ENCODE results near the gene PPP6R3. TPM values are rescaled to one million over a fixed set of nuclear protein-coding genes. Genes with fewer than 3 reads are reported as not detected.

The PPP6R3 gene, protein sequence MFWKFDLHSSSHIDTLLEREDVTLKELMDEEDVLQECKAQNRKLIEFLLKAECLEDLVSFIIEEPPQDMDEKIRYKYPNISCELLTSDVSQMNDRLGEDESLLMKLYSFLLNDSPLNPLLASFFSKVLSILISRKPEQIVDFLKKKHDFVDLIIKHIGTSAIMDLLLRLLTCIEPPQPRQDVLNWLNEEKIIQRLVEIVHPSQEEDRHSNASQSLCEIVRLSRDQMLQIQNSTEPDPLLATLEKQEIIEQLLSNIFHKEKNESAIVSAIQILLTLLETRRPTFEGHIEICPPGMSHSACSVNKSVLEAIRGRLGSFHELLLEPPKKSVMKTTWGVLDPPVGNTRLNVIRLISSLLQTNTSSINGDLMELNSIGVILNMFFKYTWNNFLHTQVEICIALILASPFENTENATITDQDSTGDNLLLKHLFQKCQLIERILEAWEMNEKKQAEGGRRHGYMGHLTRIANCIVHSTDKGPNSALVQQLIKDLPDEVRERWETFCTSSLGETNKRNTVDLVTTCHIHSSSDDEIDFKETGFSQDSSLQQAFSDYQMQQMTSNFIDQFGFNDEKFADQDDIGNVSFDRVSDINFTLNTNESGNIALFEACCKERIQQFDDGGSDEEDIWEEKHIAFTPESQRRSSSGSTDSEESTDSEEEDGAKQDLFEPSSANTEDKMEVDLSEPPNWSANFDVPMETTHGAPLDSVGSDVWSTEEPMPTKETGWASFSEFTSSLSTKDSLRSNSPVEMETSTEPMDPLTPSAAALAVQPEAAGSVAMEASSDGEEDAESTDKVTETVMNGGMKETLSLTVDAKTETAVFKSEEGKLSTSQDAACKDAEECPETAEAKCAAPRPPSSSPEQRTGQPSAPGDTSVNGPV
- total RNA-seq: 108 and 126 TPM in 2 replicates
- polyA plus RNA-seq: 31.5 and 57.3 TPM in 2 replicates

- no peak within 1 kb of the TSS for H2AFZ ChIP-seq
- WGBS (ENCODE audit: low lambda C conversion rate, missing lambda C conversion rate): under 1% methylated on average over 14 of the region's 92 CpGs
These were observed at the start of gene PPP6R3 for GRCh38 chr11:68460741-68461574. Gene PPP6R3 (plus strand): TSS chr11:68460752. CDS start chr11:68537665, 76,913 bp downstream.

DNA sequence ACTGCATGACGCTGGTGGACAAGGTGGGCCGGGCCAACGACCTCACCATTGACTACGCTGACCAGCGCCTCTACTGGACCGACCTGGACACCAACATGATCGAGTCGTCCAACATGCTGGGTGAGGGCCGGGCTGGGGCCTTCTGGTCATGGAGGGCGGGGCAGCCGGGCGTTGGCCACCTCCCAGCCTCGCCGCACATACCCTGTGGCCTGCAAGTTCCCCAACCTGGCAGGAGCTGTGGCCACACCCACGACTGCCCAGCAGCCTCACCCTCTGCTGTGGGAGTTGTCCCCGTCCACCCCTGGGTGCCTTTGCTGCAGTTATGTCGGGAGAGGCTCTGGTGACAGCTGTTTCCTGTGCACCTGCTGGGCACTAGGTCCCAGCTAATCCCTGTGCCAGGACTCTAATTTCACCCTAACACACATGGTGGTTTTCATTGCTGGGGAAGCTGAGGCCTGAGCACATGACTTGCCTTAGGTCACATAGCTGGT lies 49.0 kb upstream of the PPP6R3 start:
- no peak overlapping the region for H2AFZ ChIP-seq
- WGBS (ENCODE audit: low lambda C conversion rate, missing lambda C conversion rate): 89% methylated on average over 17 of the region's 17 CpGs
- no peak for DNase-seq (ENCODE audit: low spot score)

More at GRCh38 chr11:68460741-68461574, at the start of gene PPP6R3:
- Histone ChIP-seq H3K27me3 (no peaks in the 10 kb centered on the region), H3K27ac (peak within 1 kb of the TSS; percentile 91), H3K36me3 (replicated peaks; ENCODE audit: insufficient read depth, low read depth) (no peaks in the 10 kb centered on the region), H3K9me3 (ENCODE audit: low read depth) (no peaks in the 10 kb centered on the region), H3K4me3 (peak within 1 kb of the TSS; percentile 95), H3K4me1 (ENCODE audit: insufficient read depth) (peaks cover 27% of the 10 kb centered on the region), H3K9me2 (replicated peaks; ENCODE audit: insufficient read depth) (no peaks in the 10 kb centered on the region), H3K4me2 (peak within 1 kb of the TSS; percentile 91), H4K20me1 (ENCODE audit: insufficient read depth, poor library complexity, severe bottlenecking) (peaks cover 49% of the 10 kb centered on the region), H3K79me2 (peaks cover 50% of the 10 kb centered on the region)
- DNase-seq (ENCODE audit: low spot score): no peak
- TF ChIP-seq EZH2 (IDR thresholded peaks at IDR 0.05; ENCODE audit: borderline replicate concordance) (no peak), EZH2phosphoT487 (IDR thresholded peaks at IDR 0.05; ENCODE audit: low read depth, severe bottlenecking, unreplicated experiment) (no peak)
- TF ChIP-seq, protein P1, sequence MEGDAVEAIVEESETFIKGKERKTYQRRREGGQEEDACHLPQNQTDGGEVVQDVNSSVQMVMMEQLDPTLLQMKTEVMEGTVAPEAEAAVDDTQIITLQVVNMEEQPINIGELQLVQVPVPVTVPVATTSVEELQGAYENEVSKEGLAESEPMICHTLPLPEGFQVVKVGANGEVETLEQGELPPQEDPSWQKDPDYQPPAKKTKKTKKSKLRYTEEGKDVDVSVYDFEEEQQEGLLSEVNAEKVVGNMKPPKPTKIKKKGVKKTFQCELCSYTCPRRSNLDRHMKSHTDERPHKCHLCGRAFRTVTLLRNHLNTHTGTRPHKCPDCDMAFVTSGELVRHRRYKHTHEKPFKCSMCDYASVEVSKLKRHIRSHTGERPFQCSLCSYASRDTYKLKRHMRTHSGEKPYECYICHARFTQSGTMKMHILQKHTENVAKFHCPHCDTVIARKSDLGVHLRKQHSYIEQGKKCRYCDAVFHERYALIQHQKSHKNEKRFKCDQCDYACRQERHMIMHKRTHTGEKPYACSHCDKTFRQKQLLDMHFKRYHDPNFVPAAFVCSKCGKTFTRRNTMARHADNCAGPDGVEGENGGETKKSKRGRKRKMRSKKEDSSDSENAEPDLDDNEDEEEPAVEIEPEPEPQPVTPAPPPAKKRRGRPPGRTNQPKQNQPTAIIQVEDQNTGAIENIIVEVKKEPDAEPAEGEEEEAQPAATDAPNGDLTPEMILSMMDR (IDR thresholded peaks at IDR 0.05; ENCODE audit: poor library complexity): no peak

More for the DNA sequence above, 49.0 kb upstream of the PPP6R3 start:
- Histone ChIP-seq H3K4me2 (no peak overlapping the region), H3K27me3 (no peaks in the 10 kb centered on the region), H3K9me2 (replicated peaks; ENCODE audit: insufficient read depth) (no peaks in the 10 kb centered on the region), H3K27ac (no peak overlapping the region), H3K79me2 (no peaks in the 10 kb centered on the region), H4K20me1 (ENCODE audit: insufficient read depth, poor library complexity, severe bottlenecking) (no peaks in the 10 kb centered on the region), H3K36me3 (replicated peaks; ENCODE audit: insufficient read depth, low read depth) (no peaks in the 10 kb centered on the region), H3K9me3 (ENCODE audit: low read depth) (no peaks in the 10 kb centered on the region), H3K4me1 (ENCODE audit: insufficient read depth) (peaks cover 2% of the 10 kb centered on the region), H3K4me3 (no peak overlapping the region)
- no peak for TF ChIP-seq EZH2phosphoT487 (IDR thresholded peaks at IDR 0.05; ENCODE audit: low read depth, severe bottlenecking, unreplicated experiment)
- no peak for TF ChIP-seq EZH2 (IDR thresholded peaks at IDR 0.05; ENCODE audit: borderline replicate concordance)
- TF ChIP-seq, protein P1 (IDR thresholded peaks at IDR 0.05; ENCODE audit: poor library complexity): no peak
